Esophagus (tissue), 2 donors: ENCODE data around the gene OXNAD1. TPM values are rescaled to one million over a fixed set of nuclear protein-coding genes. Genes with fewer than 3 reads are reported as not detected.

Experiments
- H3K27ac ChIP-seq, 2 donors: one replicate each; pipeline ENCODE4 v1.5.1; 2013; ENCODE audit warnings: low read depth in 2 of 2, mild to moderate bottlenecking in 2 of 2, inconsistent platforms in 1 of 2, low read length in 1 of 2, moderate library complexity in 1 of 2
- H3K27me3 ChIP-seq, 2 donors: one replicate each; pipeline ENCODE4 v1.6.1; 2013; ENCODE audit warnings: low read length in 2 of 2, control low read depth in 1 of 2, mild to moderate bottlenecking in 1 of 2; ENCODE audit not compliant: insufficient read depth in 2 of 2, control insufficient read depth in 1 of 2
- H3K36me3 ChIP-seq, 2 donors: one replicate each; pipeline ENCODE4 v1.6.1; 2013; ENCODE audit warnings: low read length in 1 of 2; ENCODE audit not compliant: control insufficient read depth in 2 of 2, insufficient read depth in 2 of 2
- H3K4me1 ChIP-seq, 2 donors: one replicate each; pipeline ENCODE4 v1.6.1; 2013; ENCODE audit warnings: low read length in 1 of 2; ENCODE audit not compliant: control insufficient read depth in 2 of 2, insufficient read depth in 2 of 2
- H3K4me3 ChIP-seq, 2 donors: one replicate each; pipeline ENCODE4 v1.5.1; 2013; ENCODE audit warnings: low read length in 2 of 2, mild to moderate bottlenecking in 2 of 2, low read depth in 1 of 2, moderate library complexity in 1 of 2
- H3K9me3 ChIP-seq, 2 donors: one replicate each; pipeline ENCODE4 v1.6.1; 2013; ENCODE audit warnings: mild to moderate bottlenecking in 2 of 2, low read depth in 1 of 2, low read length in 1 of 2, moderate library complexity in 1 of 2; ENCODE audit not compliant: control insufficient read depth in 2 of 2, insufficient read depth in 1 of 2
- WGBS, 2 donors: extraction: QIAGEN DNeasy Blood & Tissue Kit; methylation state at CpG; one replicate each; pipeline ENCODE4 v1.1.7; 2013; 5-methylcytosine and 5-hydroxymethylcytosine counted together
- polyA plus RNA-seq, 2 donors: library from polyadenylated mRNA; stranded (reverse); fragments of 200-250 nt; gene quantifications; one replicate each; pipeline ENCODE4 v1.2.3, GENCODE V29; 2013
- donor health status: healthy with polysubstance abuse.
- donor health status: Bipolar disorder and iron deficiency.

OXNAD1 gene
- polyA plus RNA-seq, 2 donors, result 4.9 to 6.6 TPM

DNA sequence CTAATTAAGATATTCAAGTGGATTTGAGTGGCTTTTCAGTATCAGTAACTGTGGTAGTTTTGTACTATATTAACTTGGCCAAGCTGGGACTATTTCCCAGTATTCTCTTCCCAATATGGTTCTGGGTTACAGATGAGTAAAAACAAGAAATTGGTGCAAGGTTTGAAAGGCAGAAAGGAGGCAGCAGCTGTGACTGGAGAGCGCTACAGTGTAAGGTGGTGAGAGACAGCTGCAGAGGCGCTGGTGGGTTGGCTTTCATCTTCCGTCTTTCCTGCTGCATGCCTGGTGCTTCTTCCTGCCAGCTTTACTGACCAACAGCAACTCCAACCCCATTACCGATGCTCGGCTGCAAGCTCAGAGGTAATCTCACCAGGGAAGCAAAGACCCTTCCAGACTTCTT lies 10.1 kb upstream of the OXNAD1 start:
- no peaks in the 10 kb centered on the region for H3K27me3 ChIP-seq
- H3K4me1 ChIP-seq, result peaks cover 0 to 3% of the 10 kb centered on the region in 2 donors
- H3K27ac ChIP-seq, result no peak overlapping the region
- peaks cover 0 to 6% of the 10 kb centered on the region in 2 donors for H3K36me3 ChIP-seq
- H3K9me3 ChIP-seq, result no peaks in the 10 kb centered on the region
- 76% methylated on average over 5 of the region's 5 CpGs for WGBS, 2 donors
- H3K4me3 ChIP-seq, result no peak overlapping the region

DNA sequence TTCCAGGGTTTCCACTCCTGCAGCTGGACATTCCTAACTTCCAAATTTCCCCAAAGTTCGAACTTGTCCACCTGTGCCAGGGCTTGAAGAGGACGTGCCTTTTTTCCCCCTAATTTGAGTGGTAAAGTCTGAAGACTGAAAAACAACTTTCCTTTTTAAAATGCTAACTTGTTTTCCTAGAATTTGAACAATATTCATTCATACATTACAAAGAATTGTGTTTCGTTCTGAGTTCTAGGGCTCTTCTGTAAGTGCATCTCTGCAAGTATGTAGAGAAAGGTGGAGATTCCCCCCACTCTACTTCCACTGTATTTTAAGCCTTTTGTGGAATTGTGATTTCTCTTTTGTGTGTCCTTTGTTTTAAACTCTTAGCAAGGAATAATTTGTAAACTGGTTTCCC lies 9.7 kb upstream of the OXNAD1 start:
- peaks cover 0 to 6% of the 10 kb centered on the region in 2 donors for H3K36me3 ChIP-seq
- H3K9me3 ChIP-seq, result no peaks in the 10 kb centered on the region
- H3K4me3 ChIP-seq, result no peak overlapping the region
- 74 to 81% methylated on average over 3 of the region's 3 CpGs for WGBS, 2 donors
- no peaks in the 10 kb centered on the region for H3K27me3 ChIP-seq
- no peak overlapping the region for H3K27ac ChIP-seq
- peaks cover 0 to 3% of the 10 kb centered on the region in 2 donors for H3K4me1 ChIP-seq

DNA sequence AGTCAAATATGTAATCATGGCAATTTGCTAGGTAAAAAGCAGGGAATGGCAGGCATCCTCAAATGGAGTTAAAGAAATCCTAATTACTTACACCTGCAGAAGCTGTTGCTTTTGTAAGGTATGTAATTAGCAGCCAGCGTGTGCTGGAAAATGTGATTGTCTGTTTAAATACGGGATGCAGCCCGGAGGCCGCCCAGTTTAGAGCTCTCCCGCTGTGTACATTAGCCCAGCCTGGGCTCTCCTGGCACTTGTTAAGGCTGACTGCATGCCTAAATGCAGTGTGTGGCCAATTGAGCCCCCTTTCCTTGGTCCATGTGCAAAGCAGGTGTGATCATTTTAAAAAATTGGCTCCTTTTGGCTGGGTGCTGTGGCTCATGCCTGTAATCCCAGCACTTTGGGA lies 9.3 kb upstream of the OXNAD1 start:
- Histone ChIP-seq H3K36me3 (peaks cover 0 to 6% of the 10 kb centered on the region in 2 donors), H3K4me3 (no peak overlapping the region), H3K9me3 (no peaks in the 10 kb centered on the region), H3K27ac (no peak overlapping the region), H3K27me3 (no peaks in the 10 kb centered on the region), H3K4me1 (peaks cover 0 to 3% of the 10 kb centered on the region in 2 donors)
- WGBS, 2 donors, result 91 to 92% methylated on average over 5 of the region's 5 CpGs

DNA sequence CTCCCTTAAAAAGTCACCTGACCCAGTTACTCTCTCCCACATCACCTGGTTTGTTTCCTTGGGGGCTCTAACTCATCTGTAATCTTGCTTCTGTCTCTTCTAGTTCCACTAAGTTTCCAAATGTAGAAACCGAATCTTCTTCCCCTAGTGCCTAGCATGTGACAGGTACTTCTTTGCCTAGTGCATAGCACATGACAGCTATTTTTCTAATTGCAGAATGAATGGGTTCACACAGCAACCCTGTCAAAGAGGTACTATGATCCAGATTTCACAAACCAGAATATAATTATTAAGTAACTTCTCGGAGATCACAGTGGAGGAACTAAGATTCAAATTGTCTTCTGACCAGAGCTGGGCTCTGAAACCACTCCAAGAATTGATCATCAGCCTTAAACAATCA lies 7.7 kb upstream of the OXNAD1 start:
- Histone ChIP-seq H3K36me3 (peaks cover 0 to 6% of the 10 kb centered on the region in 2 donors), H3K4me1 (peaks cover 0 to 3% of the 10 kb centered on the region in 2 donors)
- 88 to 89% methylated on average over 2 of the region's 2 CpGs for WGBS, 2 donors

DNA sequence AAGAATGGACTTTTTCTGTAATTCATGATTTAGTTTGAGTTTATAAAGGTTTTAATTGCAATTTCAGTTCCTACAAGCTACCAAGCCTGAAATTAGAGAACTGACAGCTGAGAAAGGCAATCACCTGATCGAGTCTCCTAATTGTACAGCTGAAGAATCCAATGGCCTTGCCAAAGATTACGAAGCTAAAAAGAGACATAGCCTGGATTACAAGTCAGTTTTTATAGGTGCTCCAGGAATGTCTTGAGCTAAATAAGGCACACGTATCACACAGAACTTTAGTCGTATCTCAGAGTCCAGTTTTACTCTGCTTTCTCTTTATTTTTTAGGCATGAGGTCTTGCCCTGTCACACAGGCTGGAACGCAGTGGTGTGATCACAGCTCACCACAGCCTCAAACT lies 6.8 kb upstream of the OXNAD1 start:
- H3K27me3 ChIP-seq, result no peaks in the 10 kb centered on the region
- 82 to 86% methylated on average over 5 of the region's 5 CpGs for WGBS, 2 donors
- no peak overlapping the region for H3K4me3 ChIP-seq
- peaks cover 0 to 6% of the 10 kb centered on the region in 2 donors for H3K36me3 ChIP-seq
- H3K4me1 ChIP-seq, result peaks cover 0 to 3% of the 10 kb centered on the region in 2 donors
- no peaks in the 10 kb centered on the region for H3K9me3 ChIP-seq
- no peak overlapping the region for H3K27ac ChIP-seq

More for the DNA sequence above, 7.7 kb upstream of the OXNAD1 start:
- no peak overlapping the region for H3K4me3 ChIP-seq
- H3K9me3 ChIP-seq, result no peaks in the 10 kb centered on the region
- H3K27ac ChIP-seq, result no peak overlapping the region
- no peaks in the 10 kb centered on the region for H3K27me3 ChIP-seq

DNA sequence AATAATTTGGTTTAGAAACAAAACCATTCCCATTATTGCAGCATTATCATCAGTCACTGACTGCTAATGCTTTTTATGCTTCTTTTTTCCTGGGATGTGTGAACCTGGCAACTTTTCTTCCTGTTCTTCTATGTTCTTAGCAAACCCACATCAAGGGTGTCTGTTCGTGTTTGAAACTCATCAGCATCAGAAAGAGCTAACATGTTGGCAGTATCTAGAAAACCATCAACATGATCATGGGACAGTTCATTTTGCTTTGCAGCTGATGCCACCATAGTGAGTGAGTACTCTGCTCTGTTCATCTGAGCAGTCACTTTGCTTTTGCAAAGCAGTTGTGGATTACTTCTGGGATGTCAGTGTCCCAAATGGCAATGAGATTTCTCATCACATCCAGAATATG lies 6.1 kb upstream of the OXNAD1 start:
- 73% methylated on average over 1 of the region's 1 CpG for WGBS, 2 donors
- peaks cover 0 to 6% of the 10 kb centered on the region in 2 donors for H3K36me3 ChIP-seq
- H3K4me1 ChIP-seq, result no peaks in the 10 kb centered on the region
- no peak overlapping the region for H3K4me3 ChIP-seq
- no peak overlapping the region for H3K27ac ChIP-seq
- no peaks in the 10 kb centered on the region for H3K27me3 ChIP-seq
- no peaks in the 10 kb centered on the region for H3K9me3 ChIP-seq

DNA sequence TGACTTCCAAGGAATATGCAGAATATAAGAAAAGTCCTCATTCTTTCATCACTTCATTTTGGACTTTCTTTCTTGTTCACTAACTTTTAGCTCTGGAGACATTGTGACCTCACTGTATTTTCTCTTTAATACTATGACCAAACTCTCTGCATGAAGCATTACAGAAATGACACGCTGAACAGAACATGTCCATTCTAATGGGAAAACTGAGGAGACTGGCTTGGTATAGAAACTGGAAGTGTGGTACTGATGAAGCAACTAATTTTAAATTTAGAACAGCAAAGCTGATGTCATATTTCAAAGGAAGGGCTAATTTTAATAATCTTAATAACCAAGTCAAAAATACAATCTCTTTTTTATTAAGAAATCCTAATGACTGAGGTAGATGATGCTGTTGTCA lies 5.0 kb upstream of the OXNAD1 start:
- 91 to 95% methylated on average over 1 of the region's 1 CpG for WGBS, 2 donors
- H3K27ac ChIP-seq, result no peak overlapping the region
- H3K9me3 ChIP-seq, result no peaks in the 10 kb centered on the region
- H3K4me3 ChIP-seq, result no peak overlapping the region
- H3K4me1 ChIP-seq, result no peaks in the 10 kb centered on the region
- peaks cover 0 to 6% of the 10 kb centered on the region in 2 donors for H3K36me3 ChIP-seq
- no peaks in the 10 kb centered on the region for H3K27me3 ChIP-seq

DNA sequence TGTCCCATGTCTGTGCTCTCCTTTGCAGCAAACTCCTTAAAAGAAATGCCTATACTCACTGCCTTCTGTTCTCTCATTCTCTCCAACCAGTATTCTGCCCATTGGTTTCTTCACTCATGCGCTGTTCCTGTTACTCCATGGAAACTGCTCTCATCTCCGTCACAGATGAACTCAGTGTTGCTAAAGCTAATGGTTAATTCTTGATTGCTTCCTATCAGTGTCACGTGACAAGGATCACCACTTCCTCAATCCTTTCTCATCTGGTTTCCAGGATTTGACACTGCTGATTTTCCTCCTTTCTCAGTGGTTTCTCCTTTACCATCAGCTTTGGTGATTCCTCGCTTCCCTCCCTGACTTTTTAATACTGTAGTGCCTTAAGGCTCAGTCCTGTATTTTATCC lies 2.8 kb upstream of the OXNAD1 start:
- Histone ChIP-seq H3K4me1 (no peaks in the 10 kb centered on the region), H3K27ac (peak overlapping the region in 1 of 2 donors; percentile 10), H3K4me3 (no peak overlapping the region), H3K9me3 (no peaks in the 10 kb centered on the region), H3K36me3 (peaks cover 0 to 6% of the 10 kb centered on the region in 2 donors), H3K27me3 (no peaks in the 10 kb centered on the region)
- 74 to 78% methylated on average over 4 of the region's 4 CpGs for WGBS, 2 donors

DNA sequence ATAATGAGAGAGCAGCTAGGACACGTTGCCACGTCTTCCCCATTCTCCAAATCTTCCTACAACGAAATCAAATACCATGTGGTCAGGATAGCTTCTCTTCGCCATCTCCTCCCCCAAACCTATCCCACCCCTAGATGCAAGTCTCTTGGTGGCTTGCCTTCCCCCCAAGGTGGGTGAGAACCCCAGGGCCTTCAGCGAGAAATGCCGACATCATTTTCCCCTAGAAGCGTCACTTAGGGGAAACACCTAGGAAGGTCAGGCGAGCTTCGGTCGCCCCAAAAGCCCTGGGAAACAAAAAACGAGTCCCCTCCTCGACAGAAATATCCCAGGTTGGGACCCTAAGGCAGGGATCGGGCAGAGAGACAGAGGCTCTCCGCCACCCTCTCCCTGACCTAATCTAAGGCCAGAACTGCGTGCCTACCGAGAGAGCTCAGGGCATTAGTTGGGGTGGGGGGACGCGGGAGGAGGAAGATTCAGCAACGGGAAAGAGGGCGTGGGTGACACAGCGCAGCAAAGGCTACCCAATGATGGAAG lies 771 bp upstream of the OXNAD1 start:
- no peaks in the 10 kb centered on the region for H3K36me3 ChIP-seq
- peak overlapping the region; percentile 80 to 95 for H3K27ac ChIP-seq
- no peaks in the 10 kb centered on the region for H3K4me1 ChIP-seq
- H3K4me3 ChIP-seq, result peak overlapping the region; percentile 76 to 84
- H3K27me3 ChIP-seq, result no peaks in the 10 kb centered on the region
- no peaks in the 10 kb centered on the region for H3K9me3 ChIP-seq
- WGBS, 2 donors, result 1% methylated on average over 21 of the region's 21 CpGs

DNA sequence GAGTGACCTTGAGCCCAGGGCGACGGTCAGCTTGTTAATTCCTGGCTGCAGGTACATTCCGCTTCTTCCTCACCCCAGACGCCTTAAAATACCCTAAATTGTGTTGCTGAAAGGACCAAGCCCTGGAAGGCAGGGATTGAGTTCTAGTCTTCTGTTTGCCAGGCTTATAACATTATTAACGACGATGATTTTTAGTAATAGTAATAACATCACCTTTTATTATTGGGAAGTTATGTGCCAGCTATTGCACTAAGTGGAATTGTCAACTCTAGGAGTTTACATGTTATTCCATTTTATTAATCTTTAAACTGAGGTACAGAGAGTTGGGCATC lies 409 bp downstream of the OXNAD1 start:
- no peaks in the 10 kb centered on the region for H3K36me3 ChIP-seq
- no peaks in the 10 kb centered on the region for H3K27me3 ChIP-seq
- H3K27ac ChIP-seq, result peak overlapping the region; percentile 92 to 94
- 0% methylated on average over 6 of the region's 6 CpGs for WGBS, 2 donors
- no peaks in the 10 kb centered on the region for H3K9me3 ChIP-seq
- H3K4me3 ChIP-seq, result peak overlapping the region; percentile 76 to 90
- no peaks in the 10 kb centered on the region for H3K4me1 ChIP-seq
